HEK293T (cell line): ENCODE data around the gene KCNJ11.

Experiments used
- HDGF ChIP-seq: fragments of 450-650 bp; IDR thresholded peaks from 2 replicates; pipeline ENCODE4 v1.6.1; 2017; ENCODE audit warnings: antibody characterized with exemption, borderline replicate concordance
- ZNF384 ChIP-seq: fragments of 450-650 bp; IDR thresholded peaks from 2 replicates; pipeline ENCODE4 v1.6.1; 2016

- TF ChIP-seq ZNF384 (no peak), HDGF (no peak)
Observed at GRCh38 chr11:17369684-17370243, 18.7 kb downstream of the KCNJ11 start.
